Liver (tissue), 9 donors: Measurements from ENCODE around the gene ACYP1. TPM values are rescaled to one million over a fixed set of nuclear protein-coding genes. Genes with fewer than 3 reads are reported as not detected.

Experiments used
- DNase-seq: peaks from one replicate; pipeline ENCODE4 v3.0.0-alpha.2; 2017; ENCODE audit warnings: low spot score
- H3K27ac ChIP-seq, 2 donors: one replicate each; pipeline ENCODE4 v1.7.0; 2013; ENCODE audit warnings: inconsistent platforms in 2 of 2, low read length in 2 of 2, control low read depth in 1 of 2, low read depth in 1 of 2, mild to moderate bottlenecking in 1 of 2
- H3K27me3 ChIP-seq, 4 donors: one replicate each; pipeline versions ENCODE4 v1.6.1 to v1.7.0; 2013; ENCODE audit warnings: low read length in 3 of 4, inconsistent platforms in 1 of 4, mild to moderate bottlenecking in 1 of 4, moderate library complexity in 1 of 4; ENCODE audit not compliant: control insufficient read depth in 4 of 4, insufficient read depth in 4 of 4
- H3K36me3 ChIP-seq, 4 donors: one replicate each; pipeline versions ENCODE4 v1.6.1 to v1.7.0; 2013; ENCODE audit warnings: low read length in 3 of 4, mild to moderate bottlenecking in 3 of 4, low read depth in 1 of 4, moderate library complexity in 1 of 4; ENCODE audit not compliant: control insufficient read depth in 4 of 4, insufficient read depth in 3 of 4
- H3K4me1 ChIP-seq, 4 donors: one replicate each; pipeline versions ENCODE4 v1.6.1 to v1.7.0; 2013; ENCODE audit warnings: low read length in 3 of 4, mild to moderate bottlenecking in 3 of 4, moderate library complexity in 1 of 4; ENCODE audit not compliant: control insufficient read depth in 4 of 4, insufficient read depth in 4 of 4
- H3K4me3 ChIP-seq, 3 donors: one replicate each; pipeline versions ENCODE4 v1.6.1 to v1.7.0; 2013; ENCODE audit warnings: low read length in 3 of 3, control low read depth in 1 of 3, low read depth in 1 of 3, mild to moderate bottlenecking in 1 of 3
- H3K9ac ChIP-seq, 2 donors: one replicate each; pipeline ENCODE4 v1.7.0; 2013; ENCODE audit warnings: low read length in 2 of 2, mild to moderate bottlenecking in 2 of 2, moderate library complexity in 2 of 2, control low read depth in 1 of 2, low read depth in 1 of 2
- H3K9me3 ChIP-seq, 4 donors: one replicate each; pipeline versions ENCODE4 v1.6.1 to v1.7.0; 2013; ENCODE audit warnings: low read length in 3 of 4; ENCODE audit not compliant: control insufficient read depth in 4 of 4
- EGR1 ChIP-seq, 2 donors: IDR thresholded peaks; 2 replicates each; pipeline ENCODE4 v1.6.1; 2016 to 2018; ENCODE audit warnings: antibody characterized with exemption in 2 of 2, low read depth in 2 of 2
- FOXA1 ChIP-seq: IDR thresholded peaks from 2 replicates; pipeline ENCODE4 v1.6.1; 2016; ENCODE audit warnings: antibody characterized with exemption
- FOXA2 ChIP-seq: IDR thresholded peaks from 2 replicates; pipeline ENCODE4 v1.6.1; 2016; ENCODE audit warnings: antibody characterized with exemption
- GABPA ChIP-seq, 2 donors: IDR thresholded peaks in 1 of 2; conservative IDR thresholded peaks in 1 of 2; 2 replicates each; pipeline ENCODE4 v1.6.1; 2016; ENCODE audit warnings: antibody characterized with exemption in 2 of 2, mild to moderate bottlenecking in 1 of 2, moderate library complexity in 1 of 2
- HNF4A ChIP-seq, 2 donors: conservative IDR thresholded peaks; 2 replicates each; pipeline ENCODE4 v1.6.1; 2016; ENCODE audit warnings: antibody characterized with exemption in 2 of 2, mild to moderate bottlenecking in 2 of 2
- HNF4G ChIP-seq: IDR thresholded peaks from 2 replicates; pipeline ENCODE4 v1.6.1; 2016; ENCODE audit warnings: antibody characterized with exemption
- JUND ChIP-seq, 2 donors: IDR thresholded peaks; 2 replicates each; pipeline ENCODE4 v1.6.1; 2016; ENCODE audit warnings: antibody characterized with exemption in 2 of 2
- NR2F2 ChIP-seq: IDR thresholded peaks from 2 replicates; pipeline ENCODE4 v1.6.1; 2016; ENCODE audit warnings: antibody characterized with exemption
- RAD21 ChIP-seq, 2 donors: IDR thresholded peaks; 2 replicates each; pipeline ENCODE4 v1.6.1; 2016; ENCODE audit warnings: antibody characterized with exemption in 2 of 2, mild to moderate bottlenecking in 2 of 2
- RXRA ChIP-seq, 2 donors: IDR thresholded peaks; 2 replicates each; pipeline ENCODE4 v1.6.1; 2017 to 2018; ENCODE audit warnings: antibody characterized with exemption in 2 of 2, mild to moderate bottlenecking in 1 of 2
- SP1 ChIP-seq: IDR thresholded peaks from 2 replicates; pipeline ENCODE4 v1.6.1; 2018; ENCODE audit warnings: antibody characterized with exemption, mild to moderate bottlenecking
- TAF1 ChIP-seq: conservative IDR thresholded peaks from 2 replicates; pipeline ENCODE4 v1.6.1; 2016; ENCODE audit warnings: antibody characterized with exemption, mild to moderate bottlenecking
- YY1 ChIP-seq: IDR thresholded peaks from 2 replicates; pipeline ENCODE4 v1.6.1; 2016; ENCODE audit warnings: antibody characterized with exemption, mild to moderate bottlenecking
- WGBS: extraction: QIAGEN DNeasy Blood & Tissue Kit; methylation state at CpG from one replicate; pipeline ENCODE4 v1.1.7; 2013; 5-methylcytosine and 5-hydroxymethylcytosine counted together
- polyA plus RNA-seq, 2 donors: library from polyadenylated mRNA; stranded (reverse) in 1 of 2; unstranded in 1 of 2; fragments of 200-250 nt in 1 of 2; fragments of >200 nt in 1 of 2; fragmentation: Nextera tagmentation in 1 of 2; extraction: Ambion mirVana in 1 of 2; gene quantifications; one replicate each; pipeline versions ENCODE4 v1.2.1 to v1.2.3, GENCODE V29; 2013 to 2015
- total RNA-seq, 2 donors: library from RNA; depleted of rRNA; stranded (reverse); fragments of >200 nt; gene quantifications; one replicate each; pipeline ENCODE4 v1.2.3, GENCODE V29; 2014
- TF ChIP-seq, protein P1 (sequence below): fragments of 150-350 bp; IDR thresholded peaks from 2 replicates; pipeline ENCODE4 v1.5.1; 2017; ENCODE audit warnings: improper control_type of control experiment, low read depth, low read length; ENCODE audit not compliant: missing input control
- TF ChIP-seq, protein P2 (sequence below): IDR thresholded peaks from 2 replicates; pipeline ENCODE4 v1.6.1; 2016; ENCODE audit warnings: antibody characterized with exemption
- TF ChIP-seq, protein P3 (sequence below): IDR thresholded peaks from 2 replicates; pipeline ENCODE4 v1.6.1; 2016; ENCODE audit warnings: antibody characterized with exemption, mild to moderate bottlenecking
- TF ChIP-seq, protein P4 (sequence below): IDR thresholded peaks from 2 replicates; pipeline ENCODE4 v1.6.1; 2016; ENCODE audit warnings: antibody characterized with exemption
- donor health status: healthy.
- donor health status: healthy.
- donor health status: healthy.
- donor health status: healthy.
- donor health status: healthy.

ACYP1 gene
- total and polyA plus RNA-seq, 4 donors: 2.1 to 7.5 (median 4.0) TPM

DNA sequence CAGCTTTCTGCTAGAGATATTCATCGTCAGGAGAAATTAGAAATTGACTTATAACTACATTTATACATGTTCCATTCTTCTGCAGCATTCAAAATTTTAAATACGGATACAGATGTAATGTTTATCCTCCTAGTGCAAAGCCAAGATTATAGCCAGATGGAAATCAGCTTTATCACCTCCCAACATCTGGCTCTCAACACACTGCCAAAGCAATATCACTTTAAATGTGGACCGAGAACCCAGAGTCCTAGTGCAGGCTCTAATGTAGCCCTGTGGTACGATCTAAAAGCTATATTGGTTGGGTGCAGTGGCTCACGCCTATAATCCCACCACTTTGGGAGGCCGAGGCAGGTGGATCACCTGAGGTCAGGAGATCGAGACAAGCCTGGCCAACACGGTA lies 19.1 kb downstream of the ACYP1 start:
- H3K4me3 ChIP-seq: no peak overlapping the region

DNA sequence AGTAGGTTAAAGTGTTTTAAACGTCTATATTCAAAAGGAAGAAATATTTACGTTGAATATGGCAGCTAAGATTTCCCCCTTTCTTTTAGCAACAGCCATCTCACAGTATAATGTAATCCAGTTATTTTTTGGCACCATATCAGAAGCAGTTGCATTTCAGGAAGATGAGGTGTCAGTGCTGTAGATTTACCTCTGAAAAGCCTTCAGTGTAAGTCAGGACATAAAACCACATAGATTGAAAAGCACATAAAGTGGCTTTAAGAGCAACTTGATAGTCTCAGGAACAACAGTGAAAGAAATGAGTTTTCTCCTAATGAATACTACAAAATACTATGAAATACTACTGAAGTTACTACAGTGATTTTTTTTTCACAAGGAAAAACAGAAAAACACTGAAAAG lies 19.5 kb downstream of the ACYP1 start:
- Histone ChIP-seq H3K27me3 (no peaks in the 10 kb centered on the region), H3K4me3 (no peak overlapping the region), H3K36me3 (no peaks in the 10 kb centered on the region), H3K9ac (no peak overlapping the region), H3K9me3 (no peaks in the 10 kb centered on the region), H3K4me1 (peaks cover 10 to 25% (median 13%) of the 10 kb centered on the region in 4 donors), H3K27ac (no peak overlapping the region)
- 48% methylated on average over 2 of the region's 2 CpGs for WGBS
- no peak for DNase-seq
- TF ChIP-seq RXRA (IDR thresholded peaks at IDR 0.05): no peak
- no peak for TF ChIP-seq YY1
- TF ChIP-seq GABPA (IDR thresholded peaks at IDR 0.05 in 1 of 2, conservative IDR thresholded peaks at IDR 0.05 in 1 of 2): no peak
- no peak for TF ChIP-seq NR2F2
- no peak for TF ChIP-seq EGR1 (IDR thresholded peaks at IDR 0.05; ENCODE audit: low read depth in 2 of 2)
- TF ChIP-seq, protein P1, sequence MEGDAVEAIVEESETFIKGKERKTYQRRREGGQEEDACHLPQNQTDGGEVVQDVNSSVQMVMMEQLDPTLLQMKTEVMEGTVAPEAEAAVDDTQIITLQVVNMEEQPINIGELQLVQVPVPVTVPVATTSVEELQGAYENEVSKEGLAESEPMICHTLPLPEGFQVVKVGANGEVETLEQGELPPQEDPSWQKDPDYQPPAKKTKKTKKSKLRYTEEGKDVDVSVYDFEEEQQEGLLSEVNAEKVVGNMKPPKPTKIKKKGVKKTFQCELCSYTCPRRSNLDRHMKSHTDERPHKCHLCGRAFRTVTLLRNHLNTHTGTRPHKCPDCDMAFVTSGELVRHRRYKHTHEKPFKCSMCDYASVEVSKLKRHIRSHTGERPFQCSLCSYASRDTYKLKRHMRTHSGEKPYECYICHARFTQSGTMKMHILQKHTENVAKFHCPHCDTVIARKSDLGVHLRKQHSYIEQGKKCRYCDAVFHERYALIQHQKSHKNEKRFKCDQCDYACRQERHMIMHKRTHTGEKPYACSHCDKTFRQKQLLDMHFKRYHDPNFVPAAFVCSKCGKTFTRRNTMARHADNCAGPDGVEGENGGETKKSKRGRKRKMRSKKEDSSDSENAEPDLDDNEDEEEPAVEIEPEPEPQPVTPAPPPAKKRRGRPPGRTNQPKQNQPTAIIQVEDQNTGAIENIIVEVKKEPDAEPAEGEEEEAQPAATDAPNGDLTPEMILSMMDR: no peak
- TF ChIP-seq, protein P2, sequence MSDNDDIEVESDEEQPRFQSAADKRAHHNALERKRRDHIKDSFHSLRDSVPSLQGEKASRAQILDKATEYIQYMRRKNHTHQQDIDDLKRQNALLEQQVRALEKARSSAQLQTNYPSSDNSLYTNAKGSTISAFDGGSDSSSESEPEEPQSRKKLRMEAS: no peak
- TF ChIP-seq FOXA1: no peak
- TF ChIP-seq FOXA2: no peak
- TF ChIP-seq SP1: no peak
- no peak for TF ChIP-seq JUND (IDR thresholded peaks at IDR 0.05)
- TF ChIP-seq HNF4A (conservative IDR thresholded peaks at IDR 0.05): no peak

More for the DNA sequence above, 19.1 kb downstream of the ACYP1 start:
- Histone ChIP-seq H3K9me3 (no peaks in the 10 kb centered on the region), H3K36me3 (no peaks in the 10 kb centered on the region), H3K9ac (no peak overlapping the region), H3K4me1 (peaks cover 10 to 25% (median 13%) of the 10 kb centered on the region in 4 donors), H3K27ac (no peak overlapping the region), H3K27me3 (no peaks in the 10 kb centered on the region)
- TF ChIP-seq, protein P3, sequence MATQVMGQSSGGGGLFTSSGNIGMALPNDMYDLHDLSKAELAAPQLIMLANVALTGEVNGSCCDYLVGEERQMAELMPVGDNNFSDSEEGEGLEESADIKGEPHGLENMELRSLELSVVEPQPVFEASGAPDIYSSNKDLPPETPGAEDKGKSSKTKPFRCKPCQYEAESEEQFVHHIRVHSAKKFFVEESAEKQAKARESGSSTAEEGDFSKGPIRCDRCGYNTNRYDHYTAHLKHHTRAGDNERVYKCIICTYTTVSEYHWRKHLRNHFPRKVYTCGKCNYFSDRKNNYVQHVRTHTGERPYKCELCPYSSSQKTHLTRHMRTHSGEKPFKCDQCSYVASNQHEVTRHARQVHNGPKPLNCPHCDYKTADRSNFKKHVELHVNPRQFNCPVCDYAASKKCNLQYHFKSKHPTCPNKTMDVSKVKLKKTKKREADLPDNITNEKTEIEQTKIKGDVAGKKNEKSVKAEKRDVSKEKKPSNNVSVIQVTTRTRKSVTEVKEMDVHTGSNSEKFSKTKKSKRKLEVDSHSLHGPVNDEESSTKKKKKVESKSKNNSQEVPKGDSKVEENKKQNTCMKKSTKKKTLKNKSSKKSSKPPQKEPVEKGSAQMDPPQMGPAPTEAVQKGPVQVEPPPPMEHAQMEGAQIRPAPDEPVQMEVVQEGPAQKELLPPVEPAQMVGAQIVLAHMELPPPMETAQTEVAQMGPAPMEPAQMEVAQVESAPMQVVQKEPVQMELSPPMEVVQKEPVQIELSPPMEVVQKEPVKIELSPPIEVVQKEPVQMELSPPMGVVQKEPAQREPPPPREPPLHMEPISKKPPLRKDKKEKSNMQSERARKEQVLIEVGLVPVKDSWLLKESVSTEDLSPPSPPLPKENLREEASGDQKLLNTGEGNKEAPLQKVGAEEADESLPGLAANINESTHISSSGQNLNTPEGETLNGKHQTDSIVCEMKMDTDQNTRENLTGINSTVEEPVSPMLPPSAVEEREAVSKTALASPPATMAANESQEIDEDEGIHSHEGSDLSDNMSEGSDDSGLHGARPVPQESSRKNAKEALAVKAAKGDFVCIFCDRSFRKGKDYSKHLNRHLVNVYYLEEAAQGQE: no peak
- TF ChIP-seq JUND (IDR thresholded peaks at IDR 0.05) (no peak), FOXA2 (no peak), YY1 (no peak), RAD21 (IDR thresholded peaks at IDR 0.05) (no peak), FOXA1 (no peak), HNF4A (conservative IDR thresholded peaks at IDR 0.05) (no peak), NR2F2 (no peak), HNF4G (no peak), GABPA (IDR thresholded peaks at IDR 0.05 in 1 of 2, conservative IDR thresholded peaks at IDR 0.05 in 1 of 2) (no peak), TAF1 (no peak), SP1 (no peak)
- TF ChIP-seq, protein P2: no peak
- TF ChIP-seq, protein P1: no peak
- TF ChIP-seq, protein P4, sequence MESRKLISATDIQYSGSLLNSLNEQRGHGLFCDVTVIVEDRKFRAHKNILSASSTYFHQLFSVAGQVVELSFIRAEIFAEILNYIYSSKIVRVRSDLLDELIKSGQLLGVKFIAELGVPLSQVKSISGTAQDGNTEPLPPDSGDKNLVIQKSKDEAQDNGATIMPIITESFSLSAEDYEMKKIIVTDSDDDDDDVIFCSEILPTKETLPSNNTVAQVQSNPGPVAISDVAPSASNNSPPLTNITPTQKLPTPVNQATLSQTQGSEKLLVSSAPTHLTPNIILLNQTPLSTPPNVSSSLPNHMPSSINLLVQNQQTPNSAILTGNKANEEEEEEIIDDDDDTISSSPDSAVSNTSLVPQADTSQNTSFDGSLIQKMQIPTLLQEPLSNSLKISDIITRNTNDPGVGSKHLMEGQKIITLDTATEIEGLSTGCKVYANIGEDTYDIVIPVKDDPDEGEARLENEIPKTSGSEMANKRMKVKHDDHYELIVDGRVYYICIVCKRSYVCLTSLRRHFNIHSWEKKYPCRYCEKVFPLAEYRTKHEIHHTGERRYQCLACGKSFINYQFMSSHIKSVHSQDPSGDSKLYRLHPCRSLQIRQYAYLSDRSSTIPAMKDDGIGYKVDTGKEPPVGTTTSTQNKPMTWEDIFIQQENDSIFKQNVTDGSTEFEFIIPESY: no peak
- DNase-seq: no peak
- 87% methylated on average over 8 of the region's 8 CpGs for WGBS
